ENCODE data around the gene ST3GAL5.

GRCh38 chr2:85936421-85937068 lies 47.8 kb upstream of the ST3GAL5 start:
- TF ChIP-seq CTCF (IDR thresholded peaks at IDR 0.05; ENCODE audit: insufficient read depth, low read length) (no peak), POLR2AphosphoS5 (IDR thresholded peaks at IDR 0.05; ENCODE audit: low read depth) (no peak)

Measured in HL-60 (cell line).